Activated naive CD4-positive, alpha-beta T cell treated with anti-CD3 and anti-CD28 coated beads, Interleukin-2, amount 10 ng/mL, durations not matched to agents 7 days and 5 days (primary cell): ENCODE measurements around the gene ZNF333.
A peak's percentile ranks its signal among the peaks of the same experiment; 100 is the strongest.
"Not testable (repeated sequence)": the region's sequence is repeated elsewhere in the genome, so short reads cannot be mapped to it uniquely, and the experiment has no call there.

ENCODE experiments used
- CTCF ChIA-PET: fragments of 350-600 bp; sonication (Branson Sonifier 250); formaldehyde crosslinking; loops from one replicate; lab custom pipeline; 2021; ENCODE audit warnings: antibody characterized with exemption; lab: Charles Lee
- DNase-seq: peaks from one replicate; pipeline ENCODE4 v3.0.0-alpha.2; 2020
- H3K27ac Mint-ChIP-seq: one replicate; pipeline ENCODE4 v1.8.0; 2021; ENCODE audit warnings: mild to moderate bottlenecking, moderate library complexity, mixed read lengths
- H3K27me3 Mint-ChIP-seq: one replicate; pipeline ENCODE4 v1.8.0; 2021; ENCODE audit warnings: mild to moderate bottlenecking, mixed read lengths
- H3K36me3 Mint-ChIP-seq: one replicate; pipeline ENCODE4 v1.8.0; 2021; ENCODE audit warnings: mixed read lengths
- H3K4me1 Mint-ChIP-seq: one replicate; pipeline ENCODE4 v1.8.0; 2021; ENCODE audit warnings: mixed read lengths
- H3K4me3 Mint-ChIP-seq: one replicate; pipeline ENCODE4 v1.8.0; 2021; ENCODE audit warnings: mild to moderate bottlenecking, moderate library complexity, mixed read lengths
- H3K9me3 Mint-ChIP-seq: one replicate; pipeline ENCODE4 v1.8.0; 2021; ENCODE audit warnings: mixed read lengths

The ZNF333 gene

GRCh38 chr19:14779151-14779550 lies 89.3 kb downstream of the ZNF333 start:
- Mint-ChIP-seq H3K27me3 (peaks cover 54% of the 10 kb centered on the region), H3K27ac (no peak overlapping the region), H3K9me3 (peaks cover 2% of the 10 kb centered on the region), H3K4me3 (no peak overlapping the region), H3K4me1 (peaks cover 9% of the 10 kb centered on the region), H3K36me3 (no peaks in the 10 kb centered on the region)
- CTCF ChIA-PET, result no interaction called here
- DNase-seq, result no peak

- Mint-ChIP-seq H3K27ac (peak overlapping the region; percentile 11), H3K4me1 (peaks cover 14% of the 10 kb centered on the region), H3K27me3 (peaks cover 52% of the 10 kb centered on the region)
- H3K36me3 Mint-ChIP-seq, CTCF ChIA-PET, DNase-seq, H3K9me3 Mint-ChIP-seq, H3K4me3 Mint-ChIP-seq: not testable (repeated sequence)
Measured at GRCh38 chr19:14780622-14781225, 90.9 kb downstream of the ZNF333 start.

GRCh38 chr19:14781713-14782536 lies 92.1 kb downstream of the ZNF333 start:
- H3K36me3 Mint-ChIP-seq, H3K9me3 Mint-ChIP-seq, H3K27ac Mint-ChIP-seq, CTCF ChIA-PET, H3K4me3 Mint-ChIP-seq, DNase-seq: not testable (repeated sequence)
- Mint-ChIP-seq H3K4me1 (peaks cover 13% of the 10 kb centered on the region), H3K27me3 (peaks cover 40% of the 10 kb centered on the region)

- Mint-ChIP-seq H3K27ac (no peak overlapping the region), H3K4me3 (no peak overlapping the region), H3K36me3 (no peaks in the 10 kb centered on the region), H3K27me3 (peaks cover 32% of the 10 kb centered on the region), H3K4me1 (peaks cover 11% of the 10 kb centered on the region), H3K9me3 (no peaks in the 10 kb centered on the region)
- CTCF ChIA-PET, result no interaction called here
- DNase-seq, result no peak
Measured at GRCh38 chr19:14782626-14783409, 93.0 kb downstream of the ZNF333 start.
